GM12892 (cell line): ENCODE measurements around the gene NKD2.

Experiments
- DNase-seq: peaks from one replicate; pipeline ENCODE4 v3.0.0; 2011; ENCODE audit not compliant: insufficient read length
- FAIRE-seq: peaks from 2 replicates; lab custom pipeline; 2011; peaks lifted over from hg19 to GRCh38; lab: Jason Lieb, UNC
- POLR2A ChIP-seq: IDR thresholded peaks from 2 replicates; pipeline ENCODE4 v1.6.1; 2011; ENCODE audit warnings: low read depth, low read length, control low read depth
- POLR2AphosphoS5 ChIP-seq: IDR thresholded peaks from 2 replicates; pipeline ENCODE4 v1.6.1; 2011; ENCODE audit warnings: low read depth, low read length, control low read depth
- TAF1 ChIP-seq: IDR thresholded peaks from 2 replicates; pipeline ENCODE4 v1.6.1; 2011; ENCODE audit warnings: low read depth, mild to moderate bottlenecking, control low read depth, low read length, borderline replicate concordance

NKD2 gene

GRCh38 chr5:1044117-1044516, 35.5 kb downstream of the NKD2 start:
- DNase-seq (no peak), FAIRE-seq (no peak)
- TF ChIP-seq POLR2AphosphoS5, result no peak
- TF ChIP-seq POLR2A, result no peak
- no peak for TF ChIP-seq TAF1

DNA sequence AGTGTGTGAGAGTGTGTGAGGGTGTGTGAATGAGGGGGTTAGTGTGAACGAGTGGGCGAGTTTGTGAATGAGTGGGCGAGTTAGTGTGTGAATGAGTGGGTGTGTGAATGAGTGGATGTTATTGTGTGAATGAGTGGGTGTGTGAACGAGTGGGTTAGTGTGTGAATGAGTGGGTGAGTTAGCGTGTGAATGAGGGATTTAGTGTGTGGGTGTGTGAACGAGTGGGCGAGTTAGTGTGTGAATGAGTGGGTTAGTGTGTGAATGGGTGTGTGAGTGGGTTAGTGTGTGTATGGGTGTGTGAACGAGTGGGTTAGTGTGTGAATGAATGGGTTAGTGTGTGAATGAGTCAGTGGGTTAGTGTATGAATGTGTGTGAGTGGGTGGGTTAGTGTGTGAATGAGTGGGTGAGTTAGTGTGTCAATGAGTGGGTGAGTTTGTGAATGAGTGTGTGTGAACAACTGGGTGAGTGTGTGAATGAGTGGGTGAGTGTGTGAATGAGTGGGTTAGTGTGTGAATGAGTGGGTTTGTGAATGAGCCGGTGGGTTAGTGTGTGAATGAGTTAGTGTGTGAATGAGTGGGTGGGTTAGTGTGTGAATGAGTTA, 37.5 kb downstream of the NKD2 start:
- TF ChIP-seq POLR2AphosphoS5 (no peak), POLR2A (no peak), TAF1 (no peak)
- FAIRE-seq, result no peak
- no peak for DNase-seq

DNA sequence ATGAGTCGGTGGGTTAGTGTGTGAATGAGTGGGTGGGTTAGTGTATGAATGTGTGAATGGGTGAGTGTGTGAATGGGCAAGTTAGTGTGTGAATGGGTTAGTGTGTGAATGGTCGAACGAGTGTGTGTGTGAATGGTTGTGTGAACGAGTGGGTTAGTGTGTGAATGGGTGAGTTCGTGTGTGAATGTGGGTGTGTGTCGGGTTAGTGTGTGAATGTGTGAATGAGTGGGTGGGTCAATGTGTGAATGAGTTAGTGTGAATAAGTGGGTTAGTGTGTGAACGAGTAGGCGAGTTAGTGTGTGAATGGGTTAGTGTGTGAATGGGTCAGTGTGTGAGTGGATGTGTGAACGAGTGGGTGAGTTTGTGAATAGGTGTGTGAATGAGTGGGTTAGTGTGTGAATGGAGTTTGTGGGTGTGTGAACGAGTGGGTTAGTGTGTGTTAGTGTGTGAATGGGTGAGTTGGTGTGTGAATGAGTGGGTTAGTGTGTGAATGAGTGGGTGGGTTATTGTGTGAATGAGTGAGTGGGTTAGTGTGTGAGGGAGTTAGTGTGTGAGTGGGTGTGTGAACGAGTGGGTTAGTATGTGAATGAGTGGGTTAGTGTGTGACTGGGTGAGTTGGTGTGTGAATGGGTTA, 38.8 kb downstream of the NKD2 start:
- FAIRE-seq (no peak), DNase-seq (no peak)
- TF ChIP-seq TAF1 (no peak), POLR2A (no peak), POLR2AphosphoS5 (no peak)

GRCh38 chr5:1048162-1048721, 39.6 kb downstream of the NKD2 start:
- FAIRE-seq, result no peak
- DNase-seq, result no peak
- TF ChIP-seq POLR2A (no peak), POLR2AphosphoS5 (no peak), TAF1 (no peak)

GRCh38 chr5:1048861-1049838, 40.5 kb downstream of the NKD2 start:
- DNase-seq, result no peak
- FAIRE-seq, result no peak
- TF ChIP-seq POLR2AphosphoS5 (no peak), TAF1 (no peak), POLR2A (no peak)

DNA sequence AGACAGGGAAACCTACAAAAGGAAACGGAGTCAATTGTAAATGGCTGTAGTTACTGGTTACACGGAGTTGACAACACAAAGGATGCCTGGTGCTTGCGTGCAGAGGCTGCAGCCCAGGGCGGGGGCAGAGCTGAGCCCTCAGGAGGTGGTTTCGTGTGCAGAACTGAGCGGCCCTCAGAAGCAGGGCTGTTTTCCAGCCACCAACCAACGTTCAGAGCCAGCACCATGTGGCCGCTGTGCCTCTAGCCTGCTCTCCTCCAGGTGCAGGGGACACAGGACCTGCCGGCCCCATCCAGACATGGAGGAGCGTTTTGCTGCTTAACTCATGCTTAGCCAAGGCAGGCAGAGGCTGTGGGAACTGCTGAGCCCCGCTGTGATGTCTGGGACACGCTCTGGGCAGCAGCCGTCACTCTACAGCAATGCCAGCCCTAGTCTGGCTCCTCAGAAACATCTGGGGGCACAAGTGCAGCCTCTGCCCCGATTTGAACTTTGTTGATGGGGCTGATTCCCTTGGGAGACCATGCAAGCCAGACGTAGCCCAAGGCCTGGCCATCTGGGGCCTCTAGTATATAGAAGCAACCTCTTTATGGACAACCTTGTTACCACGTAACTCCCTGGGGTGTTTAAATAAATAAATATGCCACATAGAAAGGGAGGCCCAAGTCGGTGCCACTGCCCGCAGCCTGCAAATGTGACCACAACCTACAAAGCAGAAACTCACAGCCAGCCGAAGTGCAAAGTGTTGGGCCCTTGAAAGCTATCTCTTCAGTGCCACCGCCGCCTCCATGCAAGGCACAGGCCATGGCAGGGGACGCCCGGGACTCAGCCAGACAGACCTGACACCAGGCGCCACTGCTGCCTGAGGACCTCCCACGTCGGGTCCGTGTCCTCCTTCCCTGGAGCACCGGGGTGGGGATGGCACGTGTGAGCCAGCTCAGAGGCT, 42.1 kb downstream of the NKD2 start:
- no peak for TF ChIP-seq TAF1
- FAIRE-seq (no peak), DNase-seq (no peak)

- DNase-seq (no peak), FAIRE-seq (no peak)
Measured at GRCh38 chr5:1051366-1051720, 42.7 kb downstream of the NKD2 start.

GRCh38 chr5:1052076-1052475, 43.5 kb downstream of the NKD2 start:
- DNase-seq, result no peak
- no peak for TF ChIP-seq POLR2A
- no peak for TF ChIP-seq POLR2AphosphoS5
- TF ChIP-seq TAF1, result no peak
- no peak for FAIRE-seq

More at GRCh38 chr5:1051366-1051720, 42.7 kb downstream of the NKD2 start:
- TF ChIP-seq POLR2A (no peak), POLR2AphosphoS5 (no peak), TAF1 (no peak)

- TF ChIP-seq POLR2A, result no peak
- TF ChIP-seq POLR2AphosphoS5, result no peak
- TF ChIP-seq TAF1, result no peak
- FAIRE-seq, result no peak
- no peak for DNase-seq
Measured at GRCh38 chr5:1052641-1053390, 44.2 kb downstream of the NKD2 start.

GRCh38 chr5:1053391-1054017, 44.9 kb downstream of the NKD2 start:
- TF ChIP-seq TAF1 (no peak), POLR2A (no peak), POLR2AphosphoS5 (no peak)
- FAIRE-seq, result no peak
- DNase-seq, result no peak
